Body of pancreas (tissue), 4 donors: ENCODE measurements around the gene CRYBG2. TPM values are rescaled to one million over a fixed set of nuclear protein-coding genes. Genes with fewer than 3 reads are reported as not detected.

Experiments
- ATAC-seq: fragments of 150-250 bp; one replicate; pipeline ENCODE4 v1.9.1; 2016
- DNase-seq, 4 donors: peaks; one replicate each; pipeline ENCODE4 v3.0.0-alpha.2; 2019
- H3K27ac ChIP-seq, 4 donors: fragments of 200-600 bp; sonication (generic); 1 replicate in 3 of 4; 2 replicates in 1 of 4; pipeline versions ENCODE4 v1.5.1 to v1.6.1; 2016 to 2019; ENCODE audit warnings: mild to moderate bottlenecking in 1 of 4, mixed read lengths in 1 of 4, moderate library complexity in 1 of 4
- H3K27me3 ChIP-seq, 2 donors: fragments of 200-600 bp; sonication (generic); one replicate each; pipeline ENCODE4 v1.6.0; 2016; ENCODE audit warnings: mild to moderate bottlenecking in 1 of 2
- H3K36me3 ChIP-seq, 2 donors: fragments of 200-600 bp; sonication (generic); replicated peaks in 1 of 2; 2 replicates each; pipeline ENCODE4 v1.5.1; 2016; ENCODE audit warnings: low read depth in 2 of 2; ENCODE audit not compliant: insufficient read depth in 1 of 2
- H3K4me1 ChIP-seq: fragments of 200-600 bp; sonication (generic); one replicate; pipeline ENCODE4 v1.6.0; 2016
- H3K4me3 ChIP-seq, 2 donors: fragments of 200-600 bp; sonication (generic); 1 replicate in 1 of 2; 2 replicates in 1 of 2; pipeline ENCODE4 v1.5.1; 2016 to 2019
- H3K9me3 ChIP-seq, 3 donors: fragments of 200-600 bp; sonication (generic); 1 replicate in 2 of 3; 2 replicates in 1 of 3; pipeline ENCODE4 v1.5.1; 2016
- POLR2A ChIP-seq, 3 donors: fragments of 450-650 bp; IDR thresholded peaks; one replicate each; pipeline ENCODE4 v1.6.1; 2016; ENCODE audit warnings: antibody characterized with exemption in 3 of 3, mild to moderate bottlenecking in 2 of 3
- WGBS, 2 donors: methylation state at CpG; one replicate each; pipeline ENCODE4 v1.1.5; 2017; 5-methylcytosine and 5-hydroxymethylcytosine counted together
- intact Hi-C: fragments of 100-400 bp; cut with DNase I; formaldehyde crosslinking; loops from one replicate; pipeline ENCODE4 v1.15.1; 2023
- total RNA-seq, 2 donors: library from RNA; depleted of rRNA; stranded (reverse); fragments of >200 nt; gene quantifications; one replicate each; pipeline ENCODE4 v1.1.0, GENCODE V29; 2016
- TF ChIP-seq, protein P1 (sequence below), 7 experiments: fragments of 450-650 bp in 4 of 7; fragments of 200-600 bp in 3 of 7; sonication (generic) in 3 of 7; IDR thresholded peaks; one replicate each; pipeline ENCODE4 v1.5.1; 2016 to 2019; ENCODE audit warnings: antibody characterized with exemption in 7 of 7

Gene CRYBG2
- total RNA-seq, 2 donors from 2014 or later = 3.6 TPM; not detected in 1

- WGBS, 2 donors = 77 to 79% methylated on average over 3 of the region's 3 CpGs
- H3K9me3 ChIP-seq = no peaks in the 10 kb centered on the region
- no peak for DNase-seq
- peaks cover 6 to 17% of the 10 kb centered on the region in 2 donors for H3K27me3 ChIP-seq
- no peaks in the 10 kb centered on the region for H3K36me3 ChIP-seq
- H3K4me3 ChIP-seq = no peak overlapping the region
- peaks cover 17% of the 10 kb centered on the region for H3K4me1 ChIP-seq
- TF ChIP-seq, protein P1, sequence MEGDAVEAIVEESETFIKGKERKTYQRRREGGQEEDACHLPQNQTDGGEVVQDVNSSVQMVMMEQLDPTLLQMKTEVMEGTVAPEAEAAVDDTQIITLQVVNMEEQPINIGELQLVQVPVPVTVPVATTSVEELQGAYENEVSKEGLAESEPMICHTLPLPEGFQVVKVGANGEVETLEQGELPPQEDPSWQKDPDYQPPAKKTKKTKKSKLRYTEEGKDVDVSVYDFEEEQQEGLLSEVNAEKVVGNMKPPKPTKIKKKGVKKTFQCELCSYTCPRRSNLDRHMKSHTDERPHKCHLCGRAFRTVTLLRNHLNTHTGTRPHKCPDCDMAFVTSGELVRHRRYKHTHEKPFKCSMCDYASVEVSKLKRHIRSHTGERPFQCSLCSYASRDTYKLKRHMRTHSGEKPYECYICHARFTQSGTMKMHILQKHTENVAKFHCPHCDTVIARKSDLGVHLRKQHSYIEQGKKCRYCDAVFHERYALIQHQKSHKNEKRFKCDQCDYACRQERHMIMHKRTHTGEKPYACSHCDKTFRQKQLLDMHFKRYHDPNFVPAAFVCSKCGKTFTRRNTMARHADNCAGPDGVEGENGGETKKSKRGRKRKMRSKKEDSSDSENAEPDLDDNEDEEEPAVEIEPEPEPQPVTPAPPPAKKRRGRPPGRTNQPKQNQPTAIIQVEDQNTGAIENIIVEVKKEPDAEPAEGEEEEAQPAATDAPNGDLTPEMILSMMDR (IDR thresholded peaks at IDR 0.05) = no peak
- no peak for TF ChIP-seq POLR2A (IDR thresholded peaks at IDR 0.05)
- no peak for ATAC-seq
- H3K27ac ChIP-seq = no peak overlapping the region
- intact Hi-C loops = no loop called here
Measured at GRCh38 chr1:26362331-26362730, 8.4 kb upstream of the CRYBG2 start.

DNA sequence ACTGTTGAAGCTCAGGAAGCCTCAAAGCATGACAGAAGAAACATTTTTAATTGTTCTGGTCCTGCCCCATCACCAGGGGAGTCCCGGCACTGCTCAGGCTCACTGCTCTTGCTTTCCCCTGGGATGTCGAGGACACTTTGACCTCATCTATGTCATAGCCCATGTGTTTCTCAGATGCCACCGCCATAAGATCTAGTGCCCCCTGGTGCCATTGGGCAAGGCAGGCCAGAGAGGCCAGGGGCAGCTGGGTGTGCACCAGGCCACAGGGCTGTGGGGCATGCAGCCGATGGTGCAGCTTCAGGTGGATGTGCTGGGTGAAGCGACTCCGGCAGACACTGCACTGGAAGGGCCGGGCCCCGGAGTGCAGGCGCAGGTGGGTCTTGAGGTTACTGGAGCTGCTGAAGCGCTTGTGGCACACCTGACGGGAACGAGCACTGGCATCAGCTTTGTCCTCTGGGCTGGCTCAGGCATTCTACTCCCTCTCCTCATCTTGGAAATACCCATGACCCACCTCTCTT lies 7.7 kb upstream of the CRYBG2 start:
- intact Hi-C loops = no loop called here
- Histone ChIP-seq H3K4me1 (peaks cover 17% of the 10 kb centered on the region), H3K9me3 (no peaks in the 10 kb centered on the region), H3K27ac (no peak overlapping the region), H3K27me3 (peaks cover 6 to 17% of the 10 kb centered on the region in 2 donors), H3K36me3 (no peaks in the 10 kb centered on the region), H3K4me3 (no peak overlapping the region)
- 82 to 86% methylated on average over 4 to 12 of the region's 12 CpGs for WGBS, 2 donors
- TF ChIP-seq, protein P1 (IDR thresholded peaks at IDR 0.05) = no peak
- no peak for TF ChIP-seq POLR2A (IDR thresholded peaks at IDR 0.05)
- DNase-seq (no peak), ATAC-seq (no peak)

GRCh38 chr1:26360807-26361604 lies 7.1 kb upstream of the CRYBG2 start:
- Histone ChIP-seq H3K36me3 (no peaks in the 10 kb centered on the region), H3K27ac (no peak overlapping the region), H3K27me3 (peaks cover 6 to 17% of the 10 kb centered on the region in 2 donors), H3K9me3 (no peaks in the 10 kb centered on the region), H3K4me1 (peaks cover 17% of the 10 kb centered on the region), H3K4me3 (no peak overlapping the region)
- TF ChIP-seq POLR2A (IDR thresholded peaks at IDR 0.05) = no peak
- TF ChIP-seq, protein P1 (IDR thresholded peaks at IDR 0.05) = no peak
- intact Hi-C loops = no loop called here
- DNase-seq (no peak), ATAC-seq (no peak)
- WGBS, 2 donors = 50 to 54% methylated on average over 19 to 26 of the region's 27 CpGs

- ATAC-seq = no peak
- intact Hi-C loops = no loop called here
- Histone ChIP-seq H3K9me3 (no peaks in the 10 kb centered on the region), H3K36me3 (no peaks in the 10 kb centered on the region), H3K4me1 (peaks cover 17% of the 10 kb centered on the region), H3K27ac (no peak overlapping the region), H3K4me3 (no peak overlapping the region), H3K27me3 (peaks cover 6 to 17% of the 10 kb centered on the region in 2 donors)
- DNase-seq = peak in 3 of 4 donors; percentile 10 to 22 (median 15)
- 4 to 5% methylated on average over 21 to 52 of the region's 67 CpGs for WGBS, 2 donors
- TF ChIP-seq, protein P1 (IDR thresholded peaks at IDR 0.05) = no peak
- TF ChIP-seq POLR2A (IDR thresholded peaks at IDR 0.05) = no peak
Measured at GRCh38 chr1:26359981-26360806, 6.3 kb upstream of the CRYBG2 start.
